ENCODE results near the gene POLN.
A peak's percentile ranks its signal among the peaks of the same experiment; 100 is the strongest.

POLN gene

GRCh38 chr4:2062808-2063524 is 179.0 kb downstream of the POLN start:
- FAIRE-seq (no peak), DNase-seq (ENCODE audit: insufficient read length, low spot score) (no peak)
- no peak for TF ChIP-seq POLR2A (IDR thresholded peaks at IDR 0.05; ENCODE audit: low read depth, low read length)

GRCh38 chr4:2062168-2062807 is 179.6 kb downstream of the POLN start:
- TF ChIP-seq POLR2A (IDR thresholded peaks at IDR 0.05; ENCODE audit: low read depth, low read length) = no peak
- FAIRE-seq (no peak), DNase-seq (ENCODE audit: insufficient read length, low spot score) (no peak)

- no peak for FAIRE-seq
- DNase-seq (ENCODE audit: insufficient read length, low spot score) = no peak
- no peak for TF ChIP-seq POLR2A (IDR thresholded peaks at IDR 0.05; ENCODE audit: low read depth, low read length)
Measured at GRCh38 chr4:2061186-2062131, 180.5 kb downstream of the POLN start.

- no peak for DNase-seq (ENCODE audit: insufficient read length, low spot score)
- FAIRE-seq = no peak
- no peak for TF ChIP-seq POLR2A (IDR thresholded peaks at IDR 0.05; ENCODE audit: low read depth, low read length)
Measured at GRCh38 chr4:2060611-2061185, 181.2 kb downstream of the POLN start.

GRCh38 chr4:2059726-2060602 is 182.0 kb downstream of the POLN start:
- FAIRE-seq = no peak
- DNase-seq (ENCODE audit: insufficient read length, low spot score) = no peak
- no peak for TF ChIP-seq POLR2A (IDR thresholded peaks at IDR 0.05; ENCODE audit: low read depth, low read length)

- peak; percentile 39 for DNase-seq (ENCODE audit: insufficient read length, low spot score)
- FAIRE-seq = no peak
- no peak for TF ChIP-seq POLR2A (IDR thresholded peaks at IDR 0.05; ENCODE audit: low read depth, low read length)
Measured at GRCh38 chr4:2059046-2059725, 182.7 kb downstream of the POLN start, which contains the start of gene NAT8L. NAT8L (plus strand) TSS chr4:2059327; CDS start chr4:2059512, 185 bp downstream.

GRCh38 chr4:2058264-2059045 is 183.5 kb downstream of the POLN start:
- TF ChIP-seq POLR2A (IDR thresholded peaks at IDR 0.05; ENCODE audit: low read depth, low read length) = no peak
- FAIRE-seq = no peak
- no peak for DNase-seq (ENCODE audit: insufficient read length, low spot score)

- FAIRE-seq = no peak
- no peak for TF ChIP-seq POLR2A (IDR thresholded peaks at IDR 0.05; ENCODE audit: low read depth, low read length)
- no peak for DNase-seq (ENCODE audit: insufficient read length, low spot score)
Measured at GRCh38 chr4:2057382-2058065, 184.4 kb downstream of the POLN start.

GRCh38 chr4:2054217-2054616 is 187.7 kb downstream of the POLN start:
- FAIRE-seq (no peak), DNase-seq (ENCODE audit: insufficient read length, low spot score) (no peak)
- no peak for TF ChIP-seq POLR2A (IDR thresholded peaks at IDR 0.05; ENCODE audit: low read depth, low read length)

GRCh38 chr4:2051086-2051485 is 190.8 kb downstream of the POLN start:
- no peak for DNase-seq (ENCODE audit: insufficient read length, low spot score)
- FAIRE-seq = no peak
- TF ChIP-seq POLR2A (IDR thresholded peaks at IDR 0.05; ENCODE audit: low read depth, low read length) = no peak

GRCh38 chr4:2049811-2050210 is 192.1 kb downstream of the POLN start:
- TF ChIP-seq POLR2A (IDR thresholded peaks at IDR 0.05; ENCODE audit: low read depth, low read length) = no peak
- no peak for FAIRE-seq
- DNase-seq (ENCODE audit: insufficient read length, low spot score) = no peak

Data from H54 (cell line).